NCI-H774 (cell line): ENCODE results near the gene ANKRD1.
"Not testable (repeated sequence)": the region's sequence is repeated elsewhere in the genome, so short reads cannot be mapped to it uniquely, and the experiment has no call there.

Experiments
- DNase-seq: peaks from one replicate; lab custom pipeline; 2025; lab: John Stamatoyannopoulos, UW

The ANKRD1 gene

DNA sequence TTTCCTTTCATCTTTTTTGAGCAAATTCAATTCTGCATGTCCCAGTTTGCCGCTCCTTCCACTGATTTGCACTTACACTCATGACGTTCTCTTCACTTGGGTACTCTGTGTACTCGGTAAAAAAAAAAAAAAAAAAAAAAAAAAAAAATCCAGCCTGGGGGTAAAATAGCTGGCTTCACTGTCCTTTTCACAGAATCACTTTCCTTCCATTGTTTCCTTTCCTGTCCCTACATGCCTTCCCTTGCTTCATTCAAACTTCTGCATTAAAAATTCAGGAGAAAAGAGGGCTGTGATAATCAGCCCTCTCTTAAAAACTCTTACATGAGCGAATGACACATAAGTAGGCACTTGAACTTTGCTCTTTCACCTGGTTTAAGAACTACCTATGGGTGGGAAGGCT is 8.7 kb downstream of the ANKRD1 start:
- no peak for DNase-seq

DNA sequence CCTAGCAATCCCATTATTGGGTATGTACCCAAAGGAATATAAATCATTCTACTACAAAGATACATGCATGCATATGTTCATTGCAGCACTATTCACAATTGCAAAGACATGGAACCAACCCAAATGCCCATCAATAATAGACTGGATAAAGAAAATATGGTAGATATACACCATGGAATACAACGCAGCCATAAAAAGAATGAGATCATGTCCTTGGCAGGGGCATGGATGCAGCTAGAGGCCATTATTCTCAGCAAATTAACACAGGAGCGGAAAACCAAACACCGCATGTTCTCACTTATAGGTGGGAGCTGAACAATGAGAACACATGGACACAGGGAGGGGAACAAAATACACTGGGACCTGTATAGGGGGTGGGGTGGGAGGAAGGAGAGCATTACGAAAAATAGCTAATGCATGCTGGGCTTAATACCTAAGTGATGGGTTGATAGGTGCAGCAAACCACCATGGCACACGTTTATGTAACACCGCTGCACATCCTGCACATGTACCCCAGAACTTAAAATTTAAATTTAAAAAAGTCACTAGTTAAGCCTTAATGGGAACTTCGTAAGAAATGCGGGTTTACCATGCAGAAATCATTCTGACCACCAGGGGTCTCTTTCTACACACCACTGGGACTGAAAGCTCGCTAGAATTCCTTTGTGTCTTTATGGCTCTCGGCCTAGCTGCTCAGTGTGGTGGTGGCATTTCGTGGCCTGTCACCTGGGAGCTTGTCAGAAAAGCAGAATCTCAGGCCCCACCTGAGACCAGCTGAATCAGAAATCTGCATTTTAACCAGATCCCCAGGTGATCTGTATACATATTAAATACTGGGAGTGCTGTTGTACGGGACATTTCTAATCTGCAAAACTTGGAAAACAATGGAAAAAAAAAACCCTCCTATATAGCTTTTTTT is 9.5 kb downstream of the ANKRD1 start:
- peak; percentile 16 for DNase-seq

DNA sequence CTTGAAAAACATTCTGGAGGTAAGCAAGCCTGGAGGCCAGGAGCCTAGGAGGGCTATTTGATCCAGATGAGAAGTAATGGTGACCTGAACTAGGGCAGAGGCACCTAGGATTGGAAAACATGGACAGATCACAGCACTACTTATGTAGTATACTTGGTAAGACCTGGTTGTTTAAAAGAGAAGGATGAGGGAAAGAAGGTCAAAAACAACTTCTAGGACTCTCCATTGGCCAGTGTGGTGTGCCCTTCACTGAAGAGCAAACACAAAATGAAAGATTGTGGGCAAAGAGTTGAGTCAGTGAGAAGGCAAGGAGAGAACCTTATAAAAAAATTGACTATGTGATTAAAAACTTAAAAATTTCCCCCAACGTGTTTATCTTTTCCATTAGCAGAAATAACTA is 14.3 kb downstream of the ANKRD1 start:
- DNase-seq = no peak

DNA sequence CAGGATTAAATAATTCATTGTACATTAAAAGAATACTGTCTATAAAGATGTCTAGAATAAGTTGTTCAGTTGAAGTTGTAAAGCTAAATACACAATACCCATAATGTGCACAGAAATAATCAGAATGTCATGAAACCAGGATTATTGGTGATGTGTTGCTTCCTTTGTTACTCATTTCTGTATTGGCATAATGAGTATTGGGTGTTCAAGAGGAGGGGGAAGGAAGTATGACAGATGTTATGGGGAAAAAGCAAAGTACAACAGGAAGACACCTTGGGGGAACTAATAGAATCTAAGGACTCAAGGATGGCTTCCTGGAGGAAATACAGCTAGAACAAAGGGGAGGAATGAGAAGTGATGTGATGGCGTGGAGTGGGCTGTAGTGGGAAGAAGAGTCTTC is 15.0 kb downstream of the ANKRD1 start:
- no peak for DNase-seq

DNA sequence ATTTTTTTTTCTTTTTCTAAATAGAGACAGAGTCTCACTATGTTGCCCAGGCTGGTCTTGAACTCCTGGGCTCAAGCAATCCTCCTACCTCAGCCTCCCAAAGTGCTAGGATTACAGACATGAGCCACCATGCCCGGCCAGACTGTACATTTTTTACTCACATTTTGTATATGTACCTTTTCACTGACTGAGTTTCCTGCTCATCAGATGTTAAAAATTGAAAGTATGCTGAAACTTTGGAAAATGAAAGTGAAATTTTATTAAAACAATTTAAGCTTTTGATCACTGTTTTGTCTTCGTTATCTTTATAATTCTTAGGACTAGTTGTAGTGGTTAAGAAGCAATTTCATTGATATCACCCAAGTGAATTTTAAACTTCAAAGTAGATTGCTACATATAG is 24.0 kb downstream of the ANKRD1 start:
- DNase-seq = not testable (repeated sequence)

DNA sequence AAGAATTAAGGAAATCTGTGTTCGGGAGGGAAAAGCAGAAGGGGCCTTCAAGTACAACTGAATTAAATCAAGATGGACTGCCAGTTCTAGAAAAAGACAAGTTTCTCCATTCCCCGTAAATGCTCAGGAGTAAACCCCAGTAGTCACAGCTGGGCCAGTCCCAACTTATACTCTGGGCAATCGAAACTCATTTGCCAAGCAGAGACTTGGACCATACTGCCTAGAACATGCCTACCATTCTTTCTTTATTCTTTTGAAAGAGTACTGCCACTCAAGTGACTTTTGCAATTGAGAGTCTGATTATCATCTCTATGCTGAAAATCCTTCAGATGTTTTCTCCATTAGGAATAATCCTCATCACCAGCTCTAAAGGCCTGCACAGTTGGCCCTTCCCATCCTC is 27.7 kb downstream of the ANKRD1 start:
- DNase-seq = no peak

DNA sequence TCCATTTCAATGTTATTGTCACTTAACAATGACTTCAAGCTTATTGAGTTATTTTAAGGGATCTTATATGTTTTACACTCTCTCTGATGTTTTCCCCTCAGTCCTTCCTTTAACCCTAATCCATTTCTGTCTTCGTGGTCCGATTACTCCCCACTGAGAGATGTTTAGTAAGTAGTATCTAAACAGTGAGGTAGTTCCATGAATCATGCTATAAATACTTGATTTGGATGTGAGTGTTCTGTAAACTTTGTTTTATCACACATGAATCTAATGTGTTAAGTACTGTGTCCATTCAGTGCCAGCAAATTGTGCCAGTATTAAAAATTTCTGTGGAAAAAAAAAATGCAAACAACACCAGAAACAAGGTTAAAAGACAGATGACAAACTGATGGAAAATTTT is 30.5 kb downstream of the ANKRD1 start:
- DNase-seq = no peak

DNA sequence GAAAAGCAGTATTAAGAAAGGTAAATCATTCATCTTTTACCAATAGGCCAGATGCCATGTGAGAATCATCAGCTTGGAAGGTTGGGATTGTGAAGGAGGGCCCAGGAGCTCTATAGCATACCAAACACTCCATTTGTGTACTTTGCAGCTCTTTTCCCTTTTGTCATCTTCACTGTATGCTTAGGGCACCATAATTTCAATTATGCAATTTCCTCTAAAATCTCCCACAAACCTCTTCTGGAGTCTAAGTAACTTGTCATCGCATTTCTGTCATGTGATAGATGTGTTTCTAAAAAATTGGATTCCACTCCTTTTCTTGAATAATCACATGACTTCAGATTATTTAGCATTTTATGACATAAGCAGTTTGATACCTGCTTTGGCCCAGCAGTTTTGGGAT is 31.3 kb downstream of the ANKRD1 start:
- DNase-seq = no peak

DNA sequence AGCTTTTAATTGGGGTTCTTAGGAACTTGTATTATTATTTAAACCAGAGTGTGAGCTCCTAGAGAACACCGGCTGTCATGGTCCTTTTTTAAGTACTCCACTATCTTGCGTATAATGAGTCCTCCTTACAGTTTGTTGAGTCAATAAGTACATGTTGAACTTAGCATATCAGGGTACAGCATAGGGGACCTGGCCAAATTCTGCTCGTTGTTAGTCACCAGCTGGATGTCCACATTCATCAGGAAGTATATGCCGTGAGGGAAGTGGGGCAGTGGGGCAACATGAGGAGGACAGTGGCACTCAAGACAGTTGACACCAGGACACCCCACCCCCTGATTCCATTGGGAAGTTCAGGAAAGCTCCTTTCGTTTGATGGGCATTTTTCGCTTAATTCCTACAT is 32.5 kb downstream of the ANKRD1 start:
- DNase-seq = no peak

DNA sequence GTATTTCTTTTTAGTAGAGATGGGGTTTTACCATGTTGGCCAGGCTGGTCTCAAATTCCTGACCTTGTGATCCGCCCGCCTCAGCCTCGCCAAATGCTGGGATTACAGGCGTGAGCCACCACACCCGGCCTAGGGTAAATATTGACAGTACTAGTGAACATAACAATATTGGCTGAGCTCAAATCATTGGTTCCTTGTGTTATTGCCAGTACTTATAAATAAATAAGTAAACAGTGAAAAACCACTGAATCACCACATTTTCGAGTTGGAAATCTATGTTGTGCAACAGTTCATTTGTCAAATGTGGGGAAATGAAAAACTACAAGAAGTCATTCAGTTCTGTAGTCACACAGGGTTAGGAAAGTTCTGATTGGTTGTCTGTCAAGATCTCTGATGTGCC is 33.3 kb downstream of the ANKRD1 start:
- no peak for DNase-seq

DNA sequence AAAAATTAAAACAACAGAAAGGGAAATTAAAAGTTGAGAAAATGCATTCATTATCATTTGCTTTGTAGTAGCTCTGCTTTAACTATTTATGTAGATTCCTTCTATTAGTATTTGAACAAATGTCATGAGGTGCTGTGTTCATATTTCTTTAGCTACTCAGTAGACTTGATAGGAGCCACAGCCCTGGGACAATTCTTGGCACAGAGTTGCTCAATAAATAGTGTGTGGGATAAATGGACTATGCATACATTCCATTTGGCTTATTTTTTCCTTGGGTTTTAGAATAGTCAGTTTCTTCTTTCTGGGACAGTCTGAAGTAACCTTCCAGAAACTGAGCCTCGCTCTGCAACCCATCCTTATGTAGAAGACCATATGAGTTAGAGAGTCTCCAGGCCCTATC is 35.7 kb downstream of the ANKRD1 start:
- no peak for DNase-seq

DNA sequence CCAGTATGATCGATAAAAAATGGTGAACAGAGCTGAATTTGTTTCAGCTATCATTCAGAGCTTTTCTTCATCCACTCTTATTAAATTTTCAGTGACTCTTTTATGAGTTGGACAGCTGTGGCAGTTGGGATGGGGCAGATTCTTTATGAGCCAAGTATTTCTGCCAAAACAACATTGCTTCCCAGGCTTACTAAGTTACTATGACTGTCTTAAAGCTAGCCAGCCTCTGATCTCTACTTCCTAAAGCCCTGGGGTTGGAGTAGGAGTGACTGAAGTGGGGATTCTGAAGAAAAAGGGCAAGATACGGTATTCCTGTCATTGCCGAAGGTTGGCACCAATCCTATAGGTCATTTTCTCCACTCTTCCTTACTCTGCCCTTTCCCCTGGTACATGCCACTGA is 36.5 kb downstream of the ANKRD1 start:
- no peak for DNase-seq

DNA sequence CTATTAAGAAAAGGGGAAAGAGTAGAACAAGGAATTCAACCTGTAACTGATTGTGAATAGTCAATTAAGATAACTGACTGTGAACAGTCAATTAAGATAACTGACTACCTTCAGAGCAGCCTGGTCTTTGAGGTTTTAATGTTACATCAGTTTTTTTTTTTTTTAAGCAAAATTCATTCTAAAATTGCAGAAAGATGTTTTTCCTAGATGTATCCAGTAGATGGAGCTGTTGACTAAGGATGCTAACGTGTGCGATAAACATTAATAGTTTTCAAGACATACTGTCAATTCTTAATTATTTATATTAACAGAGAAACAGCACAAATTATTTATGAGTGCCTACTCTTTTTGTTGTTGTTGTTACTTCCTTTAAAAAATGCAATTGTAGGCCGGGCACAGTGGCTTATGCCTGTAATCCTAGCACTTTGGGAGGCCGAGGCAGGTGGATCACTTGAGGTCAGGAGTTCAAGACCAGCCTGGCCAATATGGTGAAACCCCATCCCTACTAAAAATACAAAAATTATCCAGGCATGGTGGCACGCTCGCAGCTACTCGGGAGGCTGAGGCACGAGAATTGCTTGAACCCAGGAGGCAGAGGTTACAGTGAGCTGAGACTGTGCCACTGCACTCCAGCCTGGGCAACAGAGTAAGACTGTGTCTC is 40.7 kb downstream of the ANKRD1 start:
- DNase-seq = not testable (repeated sequence)

DNA sequence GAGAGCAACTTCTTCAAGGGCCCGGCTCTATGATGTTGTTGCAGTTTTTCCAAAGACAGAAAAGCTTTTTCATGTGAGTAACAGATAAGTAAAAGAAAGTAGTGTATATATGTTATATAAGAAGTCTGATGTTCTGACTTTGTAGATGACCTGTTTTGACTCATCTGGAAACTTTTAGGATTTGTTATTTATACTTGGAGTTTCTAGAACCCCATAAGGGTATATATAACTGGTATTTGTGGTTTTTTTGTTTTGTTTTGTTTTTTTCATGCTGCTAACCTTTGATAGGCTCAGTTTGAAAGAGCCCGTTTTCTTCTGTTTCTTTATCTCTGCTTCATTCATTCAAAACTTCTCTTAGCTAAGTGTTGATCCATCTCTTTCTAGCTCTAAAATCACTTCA is 41.8 kb downstream of the ANKRD1 start:
- no peak for DNase-seq

DNA sequence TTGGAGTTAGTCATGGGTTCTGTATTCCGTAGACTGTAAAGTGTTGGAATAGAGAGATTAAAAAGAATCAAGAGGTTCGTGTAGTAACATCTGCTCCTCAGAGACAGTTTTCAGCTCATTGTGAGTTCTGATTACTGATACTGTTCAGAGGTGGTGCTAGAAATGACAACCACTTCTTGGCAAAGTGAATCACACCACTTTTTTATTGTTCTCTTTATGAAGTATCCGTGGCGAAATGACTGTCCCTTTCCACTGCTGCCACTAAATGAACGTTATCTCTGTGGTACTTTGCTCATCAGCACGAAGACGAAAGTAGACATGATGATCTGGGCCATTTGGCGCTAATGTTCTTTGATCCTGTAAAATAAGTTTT is 48.3 kb downstream of the ANKRD1 start:
- DNase-seq = no peak

DNA sequence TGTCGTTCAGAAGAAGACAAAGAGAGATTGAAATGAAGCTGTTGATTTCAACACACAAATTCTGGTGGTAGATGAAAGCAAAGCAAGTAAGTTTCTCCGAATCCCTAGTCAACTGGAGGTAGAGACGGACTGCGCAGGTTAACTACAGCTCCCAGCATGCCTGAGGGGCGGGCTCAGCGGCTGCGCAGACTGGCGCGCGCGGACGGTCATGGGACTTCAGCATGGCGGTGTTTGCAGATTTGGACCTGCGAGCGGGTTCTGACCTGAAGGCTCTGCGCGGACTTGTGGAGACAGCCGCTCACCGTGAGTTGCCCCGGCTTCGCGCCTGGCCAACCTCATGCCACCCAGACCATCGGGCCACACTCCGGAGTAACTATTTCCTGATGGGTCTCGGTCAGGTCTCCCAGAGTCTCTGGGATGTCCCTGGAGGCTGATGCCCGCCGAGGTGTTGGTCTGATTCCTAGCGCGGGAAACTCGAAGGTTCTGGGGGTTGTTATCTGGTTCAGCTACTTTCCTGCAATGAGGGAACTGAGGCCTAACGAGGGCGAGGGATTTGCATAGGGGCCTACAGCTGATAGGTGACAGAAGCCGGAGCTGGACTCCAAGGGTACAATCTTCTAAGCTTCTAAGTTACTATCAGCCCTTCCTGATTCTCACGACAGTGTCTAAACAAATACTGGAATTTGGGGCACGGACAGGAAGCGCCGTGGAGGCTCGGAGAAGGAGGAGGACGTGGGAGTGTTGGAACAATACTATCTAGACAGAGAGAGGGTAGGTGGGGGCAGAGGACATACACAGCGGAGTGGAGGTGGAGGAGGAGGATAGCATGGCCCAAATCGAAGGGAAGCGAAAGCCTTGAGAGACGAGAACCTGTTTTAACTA is 48.9 kb downstream of the ANKRD1 start, which contains the start of gene RPP30:
Gene RPP30, plus strand, starts transcription at position 209 of the 882 bp plus-strand sequence. Its CDS starts 13 bp downstream, at position 222.
- peak; percentile 4 for DNase-seq

DNA sequence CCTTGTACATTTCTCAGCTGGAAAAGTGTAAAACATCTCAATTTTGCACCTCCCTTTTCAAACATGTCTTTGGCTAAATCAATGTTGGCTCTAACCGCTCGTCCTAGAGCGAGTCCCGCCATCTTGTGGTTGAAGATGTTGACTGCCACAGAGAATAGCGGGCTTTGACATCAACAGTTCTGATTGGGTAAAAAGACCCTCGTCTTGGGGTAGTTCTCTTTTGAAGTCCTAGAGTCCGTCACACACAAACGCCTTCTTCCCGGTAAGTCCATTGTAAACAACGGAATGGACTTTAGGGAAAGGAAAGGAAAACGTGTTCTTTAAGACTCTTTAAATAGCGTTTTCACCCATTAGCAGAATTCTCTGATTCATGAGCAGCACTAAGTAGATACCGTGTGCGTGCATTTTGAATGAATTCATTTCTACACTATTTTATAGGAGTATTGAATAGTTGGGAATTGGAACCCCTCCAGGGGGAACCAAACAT is 49.6 kb downstream of the ANKRD1 start:
- DNase-seq = no peak

DNA sequence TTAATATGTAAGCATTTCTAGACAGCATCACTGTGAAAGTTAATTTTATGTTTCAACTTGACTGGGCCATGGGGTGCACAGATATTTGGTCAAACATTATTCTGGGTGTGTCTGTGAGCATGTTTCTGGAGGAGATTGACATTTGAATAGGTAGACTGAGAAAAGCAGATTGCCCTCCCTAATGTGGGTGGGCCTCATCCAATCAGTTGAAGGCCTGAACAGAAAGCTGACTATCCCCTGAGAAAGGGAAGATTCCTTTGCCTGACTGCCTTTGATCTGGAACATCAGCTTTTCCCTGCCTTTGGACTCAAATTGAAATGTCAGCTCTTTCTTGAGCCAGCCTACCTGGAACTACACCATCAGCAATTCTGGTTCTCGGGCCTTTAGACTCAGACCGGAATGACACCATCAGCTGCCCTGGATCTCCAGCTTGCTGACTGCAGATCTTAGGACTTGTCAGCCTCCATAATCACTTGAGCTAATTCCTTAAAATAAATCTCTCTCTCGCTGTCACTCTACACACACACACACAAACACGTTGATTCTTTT is 54.8 kb downstream of the ANKRD1 start:
- no peak for DNase-seq

DNA sequence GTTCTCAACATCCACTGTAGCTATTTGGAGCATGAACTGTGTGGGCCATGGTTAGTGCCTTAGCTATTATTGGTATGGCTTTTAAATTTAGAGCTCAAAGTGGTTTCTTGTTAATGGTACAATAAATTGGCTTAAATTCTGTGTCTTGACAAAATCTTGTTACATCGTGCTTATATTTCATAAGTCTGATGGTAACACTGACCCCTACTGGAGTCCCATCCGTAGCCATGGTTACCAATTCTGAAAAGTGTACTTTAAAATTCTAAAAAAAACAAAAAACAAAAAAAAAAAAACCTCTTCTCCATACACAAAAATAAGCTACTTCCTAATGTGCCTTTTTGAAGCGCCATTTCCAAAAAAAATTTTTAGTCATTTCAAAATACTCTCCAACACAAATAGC is 55.5 kb downstream of the ANKRD1 start:
- no peak for DNase-seq

DNA sequence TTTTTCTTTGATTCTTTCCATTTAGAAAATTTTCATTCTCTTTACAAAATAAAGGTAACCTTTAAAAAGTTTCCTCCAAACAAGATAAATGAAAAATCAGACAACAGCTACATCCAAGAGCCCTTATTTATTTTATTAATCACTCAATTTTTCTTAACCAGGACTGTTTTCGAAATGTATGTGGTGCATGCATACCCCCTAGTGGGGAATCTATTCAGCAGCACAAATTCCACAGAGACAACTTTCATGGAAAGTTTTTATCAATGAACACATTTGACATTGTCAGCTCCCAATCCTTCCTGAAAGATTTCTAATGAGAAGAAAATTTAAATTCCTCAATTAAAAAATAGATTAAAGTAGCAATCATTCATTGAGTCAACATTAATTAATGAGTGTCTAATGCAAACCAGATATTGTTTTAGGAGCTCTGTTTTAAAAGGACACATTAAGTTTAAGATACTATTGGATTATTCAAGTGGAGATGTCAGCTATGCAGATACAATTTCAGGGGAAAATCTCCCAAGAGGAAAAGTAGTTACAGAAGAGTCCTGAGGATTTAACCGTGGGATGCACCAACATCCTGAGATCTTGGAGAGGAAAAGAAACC is 57.9 kb downstream of the ANKRD1 start:
- DNase-seq = no peak
